MM.1S (cell line): ENCODE results near the gene GNG10.
A peak's percentile ranks its signal among the peaks of the same experiment; 100 is the strongest.

Experiments used
- DNase-seq: peaks from one replicate; pipeline ENCODE4 v3.0.0-alpha.2; 2015
- H2AFZ ChIP-seq: fragments of 300-600 bp; sonication (generic); 2 replicates; pipeline ENCODE4 v1.6.0; 2016; ENCODE audit warnings: antibody characterized with exemption, low read length
- H3F3A ChIP-seq: fragments of 300-600 bp; sonication (generic); 2 replicates; pipeline ENCODE4 v1.6.1; 2016; ENCODE audit warnings: mild to moderate bottlenecking, antibody characterized with exemption, low read length, moderate library complexity, mixed read lengths; ENCODE audit not compliant: insufficient read depth
- H3K27ac ChIP-seq: fragments of 300-600 bp; sonication (generic); 2 replicates; pipeline ENCODE4 v1.5.1; 2016; ENCODE audit warnings: mild to moderate bottlenecking, low read length
- H3K27me3 ChIP-seq: fragments of 300-600 bp; sonication (generic); replicated peaks from 2 replicates; pipeline ENCODE4 v1.6.0; 2016; ENCODE audit warnings: low read length; ENCODE audit not compliant: insufficient read depth
- H3K36me3 ChIP-seq: fragments of 300-600 bp; sonication (generic); replicated peaks from 2 replicates; pipeline ENCODE4 v1.6.1; 2016; ENCODE audit warnings: mild to moderate bottlenecking, low read length, mixed read lengths; ENCODE audit not compliant: insufficient read depth
- H3K4me1 ChIP-seq: fragments of 300-600 bp; sonication (generic); 2 replicates; pipeline ENCODE4 v1.6.1; 2016; ENCODE audit warnings: low read length, mixed read lengths
- H3K4me2 ChIP-seq: fragments of 300-600 bp; sonication (generic); 2 replicates; pipeline ENCODE4 v1.6.0; 2016; ENCODE audit warnings: low read depth, low read length
- H3K4me3 ChIP-seq: fragments of 300-600 bp; sonication (generic); 2 replicates; pipeline ENCODE4 v1.5.1; 2016; ENCODE audit warnings: low read length, mixed read lengths
- H3K79me2 ChIP-seq: fragments of 300-600 bp; sonication (generic); 2 replicates; pipeline ENCODE4 v1.6.1; 2016; ENCODE audit warnings: mixed run types, low read length, mixed read lengths
- H3K9ac ChIP-seq: fragments of 300-600 bp; sonication (generic); 2 replicates; pipeline ENCODE4 v1.6.1; 2016; ENCODE audit warnings: low read length, mixed read lengths
- H3K9me2 ChIP-seq: fragments of 300-600 bp; sonication (generic); replicated peaks from 2 replicates; pipeline ENCODE4 v1.6.1; 2016; ENCODE audit warnings: mild to moderate bottlenecking, low read length, mixed read lengths; ENCODE audit not compliant: insufficient read depth
- H3K9me3 ChIP-seq: fragments of 300-600 bp; sonication (generic); replicated peaks from 2 replicates; pipeline ENCODE4 v1.6.1; 2016; ENCODE audit warnings: mild to moderate bottlenecking, low read length, mixed read lengths; ENCODE audit not compliant: insufficient read depth
- H4K20me1 ChIP-seq: fragments of 300-600 bp; sonication (generic); 2 replicates; pipeline ENCODE4 v1.6.1; 2016; ENCODE audit warnings: mild to moderate bottlenecking, low read length, moderate library complexity, mixed read lengths; ENCODE audit not compliant: insufficient read depth
- CTCF ChIP-seq: fragments of 300-600 bp; sonication (generic); IDR thresholded peaks from 2 replicates; pipeline ENCODE4 v1.5.1; 2016; ENCODE audit warnings: antibody characterized with exemption, low read length, mixed read lengths
- EZH2 ChIP-seq: fragments of 300-600 bp; sonication (generic); optimal IDR thresholded peaks from 2 replicates; pipeline ENCODE3; 2017; ENCODE audit warnings: low read depth, mild to moderate bottlenecking, antibody characterized with exemption, low read length, mixed read lengths
- EZH2phosphoT487 ChIP-seq: fragments of 300-600 bp; sonication (generic); IDR thresholded peaks from 2 replicates; pipeline ENCODE4 v1.6.1; 2018; ENCODE audit warnings: antibody characterized with exemption, low read length

GNG10 gene

GRCh38 chr9:111628411-111628810 is 33.0 kb upstream of the GNG10 start:
- Histone ChIP-seq H3K27ac (no peak overlapping the region), H3K27me3 (no peaks in the 10 kb centered on the region), H3K9me3 (no peaks in the 10 kb centered on the region), H3K9me2 (no peaks in the 10 kb centered on the region), H3K4me3 (no peak overlapping the region), H3K4me2 (no peak overlapping the region), H3K9ac (no peak overlapping the region), H3F3A (0 out of 2 replicates have a peak, but pooled peaks cover 5% of the 10 kb centered on the region), H3K36me3 (no peaks in the 10 kb centered on the region), H2AFZ (no peak overlapping the region), H3K4me1 (peaks cover 5% of the 10 kb centered on the region; the same call in 1 of the 2 replicates), H3K79me2 (peaks cover 21% of the 10 kb centered on the region), H4K20me1 (no peaks in the 10 kb centered on the region)
- TF ChIP-seq EZH2: no peak
- TF ChIP-seq CTCF: no peak
- TF ChIP-seq EZH2phosphoT487: no peak
- DNase-seq: no peak

GRCh38 chr9:111630182-111630963 is 31.0 kb upstream of the GNG10 start:
- peak overlapping the region; percentile 87 for H3K4me2 ChIP-seq
- no peak for TF ChIP-seq EZH2
- TF ChIP-seq CTCF: no peak
- TF ChIP-seq EZH2phosphoT487: no peak
- no peaks in the 10 kb centered on the region for H3K9me2 ChIP-seq
- peak overlapping the region; percentile 86; the same call in 1 of the 2 replicates for H3K9ac ChIP-seq
- H2AFZ ChIP-seq: peak overlapping the region; percentile 88
- H3K9me3 ChIP-seq: no peaks in the 10 kb centered on the region
- H3K36me3 ChIP-seq: no peaks in the 10 kb centered on the region
- peak overlapping the region; percentile 30; the same call in 1 of the 2 replicates for H3K27ac ChIP-seq
- H3K4me3 ChIP-seq: peak overlapping the region; percentile 76
- no peak for DNase-seq
- H3K27me3 ChIP-seq: no peaks in the 10 kb centered on the region
- 0 out of 2 replicates have a peak, but pooled peaks cover 5% of the 10 kb centered on the region for H3F3A ChIP-seq
- H3K4me1 ChIP-seq: peaks cover 5% of the 10 kb centered on the region; the same call in 1 of the 2 replicates
- 0 out of 2 replicates have a peak, but pooled peaks cover 5% of the 10 kb centered on the region for H4K20me1 ChIP-seq
- peaks cover 41% of the 10 kb centered on the region for H3K79me2 ChIP-seq

- no peaks in the 10 kb centered on the region for H3K36me3 ChIP-seq
- no peak for DNase-seq
- H3K4me2 ChIP-seq: peak overlapping the region; percentile 87
- TF ChIP-seq EZH2phosphoT487 (no peak), CTCF (no peak), EZH2 (no peak)
- no peaks in the 10 kb centered on the region for H3K9me2 ChIP-seq
- peak overlapping the region; percentile 86; the same call in 1 of the 2 replicates for H3K9ac ChIP-seq
- H3K27me3 ChIP-seq: no peaks in the 10 kb centered on the region
- H3K9me3 ChIP-seq: no peaks in the 10 kb centered on the region
- H3K27ac ChIP-seq: peak overlapping the region; percentile 30; the same call in 1 of the 2 replicates
- peaks cover 5% of the 10 kb centered on the region; the same call in 1 of the 2 replicates for H3K4me1 ChIP-seq
- 0 out of 2 replicates have a peak, but pooled peaks cover 5% of the 10 kb centered on the region for H3F3A ChIP-seq
- H3K79me2 ChIP-seq: peaks cover 46% of the 10 kb centered on the region
- peak overlapping the region; percentile 88 for H2AFZ ChIP-seq
- peak overlapping the region; percentile 76 for H3K4me3 ChIP-seq
- peaks cover 10% of the 10 kb centered on the region; the same call in 1 of the 2 replicates for H4K20me1 ChIP-seq
These were observed 30.5 kb upstream of the GNG10 start for GRCh38 chr9:111630964-111631213.
